Measurements from ENCODE around the gene PHGDH.

The PHGDH gene

DNA sequence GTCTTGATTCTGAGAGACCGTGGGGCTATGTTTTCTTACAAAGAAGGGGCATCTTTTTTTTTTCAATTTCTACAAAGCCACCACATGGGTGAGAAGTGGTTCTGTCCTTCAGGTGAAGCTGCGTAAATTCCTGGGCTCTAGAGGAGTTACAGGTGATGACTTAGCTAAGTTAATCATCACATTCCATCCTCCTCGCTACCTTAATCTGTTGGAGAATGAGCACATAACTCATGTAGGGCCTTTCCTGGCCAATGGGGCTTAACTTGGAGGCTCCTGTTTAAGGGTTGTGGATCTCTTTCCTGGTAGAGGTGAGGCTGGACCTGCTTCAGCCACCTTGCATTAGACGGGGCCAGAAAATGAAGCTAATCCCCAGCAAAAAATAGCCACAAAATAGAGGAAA is 79.6 kb downstream of the PHGDH start:
- DNase-seq (ENCODE audit: low read depth), result no peak

Data from activated T-helper 9 cell treated with anti-CD3 and anti-CD28 coated beads, Interleukin-2, amount 50 U/mL, for 16 hours (primary cell).